GM12892 (cell line): ENCODE results near the gene NUDT6.

Source experiments
- DNase-seq: peaks from one replicate; pipeline ENCODE4 v3.0.0; 2011; ENCODE audit not compliant: insufficient read length
- FAIRE-seq: peaks from 2 replicates; lab custom pipeline; 2011; peaks lifted over from hg19 to GRCh38; lab: Jason Lieb, UNC
- POLR2AphosphoS5 ChIP-seq: IDR thresholded peaks from 2 replicates; pipeline ENCODE4 v1.6.1; 2011; ENCODE audit warnings: low read depth, low read length, control low read depth

The NUDT6 gene

DNA sequence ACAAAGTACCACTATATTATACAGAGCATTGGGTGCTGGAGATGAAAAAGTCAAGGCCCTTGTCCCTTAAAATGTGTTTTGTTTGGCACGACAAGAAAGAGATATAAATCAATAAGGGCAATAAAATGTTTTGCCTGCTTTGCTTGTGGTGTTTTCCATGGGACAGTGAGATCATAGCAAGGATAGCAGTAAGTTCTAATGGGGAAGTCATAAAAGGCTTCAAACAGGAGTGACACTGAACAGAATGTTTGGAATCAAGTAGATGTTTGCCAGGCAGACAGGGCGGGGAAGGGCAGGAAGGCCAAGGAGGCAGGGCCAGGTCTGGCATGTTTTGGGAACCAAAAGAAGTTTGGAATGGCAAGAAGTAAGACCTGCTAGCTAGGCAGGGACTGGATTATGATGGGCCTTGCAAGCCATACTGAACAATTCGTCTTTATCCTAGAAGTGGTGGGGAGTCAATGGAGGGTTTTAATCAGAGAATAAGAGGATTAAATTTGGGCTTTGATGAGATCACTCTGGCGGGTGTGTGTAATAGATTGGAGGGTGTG, 79.3 kb downstream of the NUDT6 start:
- FAIRE-seq (no peak), DNase-seq (no peak)
- no peak for TF ChIP-seq POLR2AphosphoS5
